ENCODE measurements around the gene DMD. TPM values are rescaled to one million over a fixed set of nuclear protein-coding genes. Genes with fewer than 3 reads are reported as not detected.

DMD gene
- total RNA-seq, 1 experiment from 2014 or later, result 19.3 TPM

DNA sequence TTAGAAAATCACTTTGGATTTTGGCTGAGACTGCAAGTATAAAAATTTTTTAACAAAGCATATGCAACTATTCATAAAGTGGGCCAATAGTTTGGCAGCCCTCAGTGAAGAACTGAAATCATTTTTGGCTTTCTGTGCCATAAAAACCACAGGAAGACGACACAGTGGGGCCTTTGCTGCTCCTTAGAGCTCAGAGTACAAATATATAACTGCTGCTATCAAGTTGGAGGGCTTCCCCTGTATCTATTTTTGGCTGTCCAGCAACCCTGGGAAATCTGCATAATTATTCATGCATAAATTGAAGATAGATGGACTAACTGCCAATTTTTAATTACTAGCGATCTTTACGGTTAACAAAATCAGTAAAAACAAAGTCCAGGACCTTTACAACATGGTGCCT, 2088.0 kb downstream of the DMD start:
- intact Hi-C loops (cut with micrococcal nuclease), result no loop called here
- peaks cover 5% of the 10 kb centered on the region for H3K36me3 Mint-ChIP-seq (ENCODE audit: insufficient read depth, unreplicated experiment)
- CTCF ChIA-PET, result interaction anchor here (1.3 kb wide), 1 partner anchor 17 kb away, joined by 4 read pairs; no protein-coding TSS in a partner anchor
- H3K27me3 Mint-ChIP-seq (ENCODE audit: insufficient read depth, unreplicated experiment), result no peaks in the 10 kb centered on the region
- no TSS peak for BruUV-seq (replicated peaks)
- no peaks in the 10 kb centered on the region for H3K4me1 Mint-ChIP-seq (ENCODE audit: insufficient read depth, unreplicated experiment)
- no peaks in the 10 kb centered on the region for H3K9me3 Mint-ChIP-seq (ENCODE audit: unreplicated experiment)
- no peak overlapping the region for H3K27ac Mint-ChIP-seq (ENCODE audit: low read depth, unreplicated experiment)
- no peak overlapping the region for H3K4me3 Mint-ChIP-seq (ENCODE audit: unreplicated experiment)
- no peak for DNase-seq (ENCODE audit: unreplicated experiment)
- POLR2A ChIA-PET, result no interaction called here
- no peak for TF ChIP-seq CTCF (IDR thresholded peaks at IDR 0.05; ENCODE audit: unreplicated experiment)

- no peak overlapping the region for H3K27ac Mint-ChIP-seq (ENCODE audit: low read depth, unreplicated experiment)
- POLR2A ChIA-PET, result interaction anchor here (0.7 kb wide), 1 partner anchor 64 kb away, joined by 3 read pairs; no protein-coding TSS in a partner anchor
Measured at GRCh38 chrX:31117266-31117665, 2094.1 kb downstream of the DMD start.

DNA sequence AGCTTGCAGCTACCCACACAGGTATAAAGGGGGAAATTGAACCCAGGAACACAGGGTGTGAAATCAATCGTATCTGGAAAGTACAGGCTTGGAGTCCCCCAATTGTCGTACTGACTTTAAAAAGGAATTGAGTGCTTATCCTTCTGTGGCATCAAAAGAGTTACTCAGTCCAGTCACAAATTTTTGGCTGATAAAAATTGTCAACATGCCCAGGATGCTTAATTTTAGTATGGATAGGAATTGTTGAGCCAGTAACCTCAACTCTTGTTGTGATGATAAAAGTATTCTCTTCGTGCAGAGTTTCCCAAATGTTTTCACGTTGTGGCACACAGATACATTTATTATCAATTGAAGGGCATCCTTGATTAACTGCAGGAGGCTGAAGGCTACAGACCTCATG, 2096.0 kb downstream of the DMD start:
- H3K4me3 Mint-ChIP-seq (ENCODE audit: unreplicated experiment), result no peak overlapping the region
- no peak for TF ChIP-seq CTCF (IDR thresholded peaks at IDR 0.05; ENCODE audit: unreplicated experiment)
- intact Hi-C loops (cut with micrococcal nuclease), result no loop called here
- BruUV-seq (replicated peaks), result no TSS peak
- no peaks in the 10 kb centered on the region for H3K36me3 Mint-ChIP-seq (ENCODE audit: insufficient read depth, unreplicated experiment)
- no peak overlapping the region for H3K27ac Mint-ChIP-seq (ENCODE audit: low read depth, unreplicated experiment)
- H3K27me3 Mint-ChIP-seq (ENCODE audit: insufficient read depth, unreplicated experiment), result peaks cover 17% of the 10 kb centered on the region
- ChIA-PET POLR2A (no interaction called here), CTCF (no interaction called here)
- H3K4me1 Mint-ChIP-seq (ENCODE audit: insufficient read depth, unreplicated experiment), result no peaks in the 10 kb centered on the region
- H3K9me3 Mint-ChIP-seq (ENCODE audit: unreplicated experiment), result no peaks in the 10 kb centered on the region
- DNase-seq (ENCODE audit: unreplicated experiment), result no peak

More at GRCh38 chrX:31117266-31117665, 2094.1 kb downstream of the DMD start:
- Mint-ChIP-seq H3K4me1 (ENCODE audit: insufficient read depth, unreplicated experiment) (no peaks in the 10 kb centered on the region), H3K9me3 (ENCODE audit: unreplicated experiment) (no peaks in the 10 kb centered on the region), H3K4me3 (ENCODE audit: unreplicated experiment) (no peak overlapping the region), H3K36me3 (ENCODE audit: insufficient read depth, unreplicated experiment) (no peaks in the 10 kb centered on the region), H3K27me3 (ENCODE audit: insufficient read depth, unreplicated experiment) (peaks cover 16% of the 10 kb centered on the region)
- CTCF ChIA-PET, result interaction anchor here (0.6 kb wide), 1 partner anchor 183 kb away, joined by 6 read pairs; no protein-coding TSS in a partner anchor
- no peak for TF ChIP-seq CTCF (IDR thresholded peaks at IDR 0.05; ENCODE audit: unreplicated experiment)
- intact Hi-C loops (cut with micrococcal nuclease), result no loop called here
- no peak for DNase-seq (ENCODE audit: unreplicated experiment)
- no TSS peak for BruUV-seq (replicated peaks)

DNA sequence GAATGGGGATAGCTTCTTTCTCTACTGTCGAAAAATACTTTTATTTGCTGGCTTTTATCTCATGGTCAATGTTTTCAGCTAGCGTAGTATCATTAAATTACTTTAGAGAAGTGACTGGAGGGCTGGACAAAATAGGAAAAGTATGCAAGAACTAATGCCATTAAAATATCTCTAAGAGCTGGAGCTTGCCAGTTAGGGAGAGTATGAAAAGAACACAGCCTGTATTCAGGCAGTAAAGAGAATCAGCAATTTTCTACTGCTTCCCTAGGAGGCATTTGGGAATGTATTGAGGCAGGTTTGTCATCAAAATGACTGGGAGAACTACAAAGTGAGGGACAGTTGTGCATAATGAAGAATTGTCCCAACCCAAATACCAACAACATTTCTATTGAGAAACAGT, 2096.5 kb downstream of the DMD start:
- TF ChIP-seq CTCF (IDR thresholded peaks at IDR 0.05; ENCODE audit: unreplicated experiment), result no peak
- Mint-ChIP-seq H3K36me3 (ENCODE audit: insufficient read depth, unreplicated experiment) (no peaks in the 10 kb centered on the region), H3K4me3 (ENCODE audit: unreplicated experiment) (no peak overlapping the region), H3K4me1 (ENCODE audit: insufficient read depth, unreplicated experiment) (no peaks in the 10 kb centered on the region), H3K9me3 (ENCODE audit: unreplicated experiment) (no peaks in the 10 kb centered on the region), H3K27ac (ENCODE audit: low read depth, unreplicated experiment) (no peak overlapping the region), H3K27me3 (ENCODE audit: insufficient read depth, unreplicated experiment) (peaks cover 17% of the 10 kb centered on the region)
- CTCF ChIA-PET, result no interaction called here
- BruUV-seq (replicated peaks), result no TSS peak
- DNase-seq (ENCODE audit: unreplicated experiment), result no peak
- intact Hi-C loops (cut with micrococcal nuclease), result no loop called here
- POLR2A ChIA-PET, result no interaction called here

Measured in MCF 10A (cell line).